ENCODE measurements around the gene TTF1.

Gene TTF1, protein sequence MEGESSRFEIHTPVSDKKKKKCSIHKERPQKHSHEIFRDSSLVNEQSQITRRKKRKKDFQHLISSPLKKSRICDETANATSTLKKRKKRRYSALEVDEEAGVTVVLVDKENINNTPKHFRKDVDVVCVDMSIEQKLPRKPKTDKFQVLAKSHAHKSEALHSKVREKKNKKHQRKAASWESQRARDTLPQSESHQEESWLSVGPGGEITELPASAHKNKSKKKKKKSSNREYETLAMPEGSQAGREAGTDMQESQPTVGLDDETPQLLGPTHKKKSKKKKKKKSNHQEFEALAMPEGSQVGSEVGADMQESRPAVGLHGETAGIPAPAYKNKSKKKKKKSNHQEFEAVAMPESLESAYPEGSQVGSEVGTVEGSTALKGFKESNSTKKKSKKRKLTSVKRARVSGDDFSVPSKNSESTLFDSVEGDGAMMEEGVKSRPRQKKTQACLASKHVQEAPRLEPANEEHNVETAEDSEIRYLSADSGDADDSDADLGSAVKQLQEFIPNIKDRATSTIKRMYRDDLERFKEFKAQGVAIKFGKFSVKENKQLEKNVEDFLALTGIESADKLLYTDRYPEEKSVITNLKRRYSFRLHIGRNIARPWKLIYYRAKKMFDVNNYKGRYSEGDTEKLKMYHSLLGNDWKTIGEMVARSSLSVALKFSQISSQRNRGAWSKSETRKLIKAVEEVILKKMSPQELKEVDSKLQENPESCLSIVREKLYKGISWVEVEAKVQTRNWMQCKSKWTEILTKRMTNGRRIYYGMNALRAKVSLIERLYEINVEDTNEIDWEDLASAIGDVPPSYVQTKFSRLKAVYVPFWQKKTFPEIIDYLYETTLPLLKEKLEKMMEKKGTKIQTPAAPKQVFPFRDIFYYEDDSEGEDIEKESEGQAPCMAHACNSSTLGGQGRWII

DNA sequence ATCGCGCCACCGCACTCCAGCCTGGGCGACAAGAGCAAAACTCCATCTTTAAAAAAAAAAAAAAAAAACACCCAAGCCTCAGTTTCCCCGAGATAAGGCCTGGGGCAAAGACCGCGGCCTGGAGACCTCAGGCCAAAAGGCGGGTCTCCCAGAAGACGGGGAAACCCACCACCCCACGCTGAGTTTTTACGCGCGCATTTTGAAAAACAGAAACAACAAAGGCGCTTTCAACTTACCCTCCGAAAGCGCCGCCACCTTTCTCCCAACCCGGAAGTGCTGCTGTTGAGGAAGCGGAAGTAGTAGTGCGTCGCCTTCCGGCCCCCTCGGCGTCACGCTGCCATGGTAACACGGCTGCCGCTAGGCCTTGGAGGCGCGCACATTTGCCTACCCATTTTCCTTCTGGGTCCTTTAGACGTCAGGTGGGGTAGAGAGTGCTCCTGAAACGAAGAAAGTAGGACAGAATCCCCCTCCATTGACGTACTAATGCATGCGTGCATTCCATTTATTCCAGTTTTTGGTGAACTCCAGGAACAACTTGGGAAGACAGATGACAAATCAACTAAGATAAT is at the start of gene TTF1:
TTF1 (minus strand) TSS at position 287 of the 569 bp plus-strand sequence. CDS start 4,019 bp downstream, outside the sequence.
- DNase-seq (ENCODE audit: low read depth in 2 of 2, low spot score in 1 of 2), result peak; percentile 84 to 87

DNA sequence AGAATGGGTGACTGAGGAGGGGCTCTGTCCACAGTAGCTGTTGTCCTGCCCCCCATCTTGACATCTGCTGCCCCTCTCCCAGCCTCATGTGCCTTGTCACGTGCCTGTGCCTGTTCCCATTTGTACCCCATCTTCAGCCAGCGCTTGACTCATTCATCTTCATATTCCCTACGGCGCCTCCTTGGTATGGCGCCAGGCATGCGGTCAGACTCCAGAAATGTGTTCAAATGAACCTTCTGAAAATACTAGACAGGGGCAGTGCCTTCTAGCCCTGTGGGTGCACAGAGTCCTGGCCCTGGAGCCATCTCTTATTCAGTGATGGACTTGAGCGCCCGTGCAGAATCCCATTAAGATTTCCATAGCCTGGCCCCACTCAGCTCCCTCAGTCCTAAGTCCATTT is 49.6 kb upstream of the TTF1 start:
- no peak for DNase-seq (ENCODE audit: low read depth in 2 of 2, low spot score in 1 of 2)

DNA sequence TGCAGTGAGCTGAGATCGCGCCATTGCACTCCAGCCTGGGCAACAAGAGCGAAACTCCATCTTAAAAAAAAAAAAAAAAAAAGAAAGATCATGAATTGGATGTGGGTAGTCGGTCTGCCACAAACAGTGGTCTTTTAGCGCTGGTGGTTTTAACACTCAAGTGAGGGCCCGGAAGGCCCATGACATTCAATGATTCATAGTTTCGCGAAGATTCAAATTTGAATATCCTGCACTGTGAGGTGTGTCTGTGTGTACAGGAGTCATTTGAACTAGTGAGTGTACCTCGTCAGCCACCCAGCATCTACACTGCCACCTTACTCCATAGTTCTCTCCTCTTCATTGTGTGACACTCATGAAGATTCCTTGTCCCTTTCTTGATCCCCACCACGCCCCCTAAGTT is 44.6 kb upstream of the TTF1 start:
- peak; percentile 3 to 13 for DNase-seq (ENCODE audit: low read depth in 2 of 2, low spot score in 1 of 2)

DNA sequence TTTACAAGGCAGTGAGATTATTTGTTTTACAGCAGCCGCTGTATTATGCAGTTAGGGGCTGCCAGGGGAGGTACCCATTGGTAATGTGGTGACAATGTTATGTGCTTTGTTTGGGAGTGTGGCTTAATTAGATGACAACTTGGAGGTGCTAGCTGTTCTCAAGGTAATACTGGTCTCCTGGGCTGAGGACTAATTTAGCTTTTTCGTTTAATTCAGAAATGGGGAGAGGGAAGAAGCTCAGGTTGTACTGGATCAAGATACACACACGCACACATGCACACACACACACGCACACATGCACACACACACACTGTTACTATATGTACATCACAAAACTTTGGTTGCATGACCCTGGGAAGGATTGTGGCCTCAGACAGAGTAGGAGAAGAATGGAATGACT is 41.3 kb upstream of the TTF1 start:
- no peak for DNase-seq (ENCODE audit: low read depth in 2 of 2, low spot score in 1 of 2)

DNA sequence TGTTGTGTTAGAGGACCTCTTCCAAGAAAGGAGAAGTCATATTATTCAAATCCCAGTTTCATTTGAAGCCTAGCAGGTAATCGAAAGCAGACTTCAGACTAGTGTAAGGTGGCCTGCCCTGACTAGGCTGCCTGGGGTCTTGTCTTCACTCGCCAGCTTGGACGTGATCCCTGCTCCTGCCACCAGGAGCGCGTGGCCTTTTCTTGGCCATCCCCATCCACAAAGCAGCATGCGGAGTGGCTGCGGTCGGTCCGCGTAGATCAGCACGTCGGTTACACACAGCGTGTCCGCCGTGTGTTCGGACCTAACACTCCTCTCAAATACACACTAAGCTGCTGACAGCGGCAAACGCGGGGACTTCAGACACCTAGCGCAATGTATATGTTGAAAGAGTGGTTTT is 40.7 kb upstream of the TTF1 start:
- no peak for DNase-seq (ENCODE audit: low read depth in 2 of 2, low spot score in 1 of 2)

DNA sequence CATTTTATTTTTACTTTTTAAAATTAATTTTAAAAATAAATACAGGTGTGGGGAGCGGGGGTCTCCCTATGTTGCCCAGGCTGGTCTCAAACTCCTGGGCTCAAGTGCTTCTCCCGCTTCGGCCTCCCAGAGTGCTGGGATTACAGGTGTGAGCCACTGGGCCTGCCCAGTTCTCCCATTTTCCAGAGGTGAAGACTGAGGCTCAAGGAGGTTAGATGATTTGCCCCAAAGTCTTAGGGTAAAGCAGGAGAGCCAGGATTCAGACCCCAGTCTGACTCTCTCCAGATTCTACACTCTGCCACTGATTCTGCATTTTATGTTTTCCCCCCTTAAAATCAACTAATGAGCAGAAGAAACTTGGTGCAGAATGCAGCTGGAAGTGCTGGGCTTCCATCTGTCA is 40.2 kb upstream of the TTF1 start:
- no peak for DNase-seq (ENCODE audit: low read depth in 2 of 2, low spot score in 1 of 2)

DNA sequence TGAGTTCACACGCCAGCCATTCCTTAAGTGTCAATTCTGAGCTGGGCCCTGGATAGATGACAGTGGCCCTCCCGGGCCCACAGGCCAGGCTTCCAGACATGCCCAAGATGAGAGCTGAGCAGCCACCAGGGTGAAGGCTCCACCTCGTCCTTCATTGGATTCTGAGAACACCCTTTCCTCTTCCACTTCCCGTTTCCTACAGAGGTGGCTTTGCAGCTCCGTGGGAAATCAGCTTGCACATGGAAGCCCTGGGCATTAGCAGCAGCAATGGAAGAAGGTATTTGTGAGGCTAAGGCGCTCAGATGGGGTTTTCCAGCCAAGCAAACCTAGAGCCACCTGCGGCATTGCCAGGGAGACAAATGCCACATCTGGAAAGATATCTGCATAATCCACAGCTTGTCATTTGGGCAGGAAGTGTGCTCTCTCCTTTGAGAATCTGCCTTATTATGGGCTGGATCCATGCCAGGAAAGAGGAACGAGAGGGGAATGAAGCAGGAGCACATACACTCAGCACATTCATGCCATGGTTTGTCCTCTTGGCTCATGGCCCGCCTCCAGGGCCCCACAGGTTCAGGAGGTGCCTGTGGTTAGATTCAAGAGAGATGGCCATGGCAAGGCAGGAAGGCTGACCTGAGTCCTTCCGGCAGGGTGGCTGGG is 37.4 kb upstream of the TTF1 start:
- no peak for DNase-seq (ENCODE audit: low read depth in 2 of 2, low spot score in 1 of 2)

DNA sequence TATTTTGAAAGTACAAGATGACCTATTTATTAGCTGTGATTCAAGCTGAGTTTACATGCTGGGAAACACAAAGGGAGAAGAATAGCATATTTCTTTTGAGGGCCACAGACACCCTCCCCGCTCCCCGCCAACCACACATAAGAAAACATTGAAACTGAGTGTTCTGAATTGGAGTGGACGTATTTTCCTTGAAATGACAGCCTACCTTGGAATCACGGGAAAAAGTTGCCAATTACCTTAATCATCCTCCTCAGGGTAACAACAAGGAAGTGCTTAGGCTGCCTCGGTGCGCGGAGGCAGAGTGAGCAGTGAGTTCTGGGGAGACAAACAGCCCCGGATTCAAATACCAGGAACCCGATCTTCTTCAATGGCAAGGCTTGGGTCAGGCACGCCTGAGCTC is 34.8 kb upstream of the TTF1 start:
- DNase-seq (ENCODE audit: low read depth in 2 of 2, low spot score in 1 of 2), result no peak

DNA sequence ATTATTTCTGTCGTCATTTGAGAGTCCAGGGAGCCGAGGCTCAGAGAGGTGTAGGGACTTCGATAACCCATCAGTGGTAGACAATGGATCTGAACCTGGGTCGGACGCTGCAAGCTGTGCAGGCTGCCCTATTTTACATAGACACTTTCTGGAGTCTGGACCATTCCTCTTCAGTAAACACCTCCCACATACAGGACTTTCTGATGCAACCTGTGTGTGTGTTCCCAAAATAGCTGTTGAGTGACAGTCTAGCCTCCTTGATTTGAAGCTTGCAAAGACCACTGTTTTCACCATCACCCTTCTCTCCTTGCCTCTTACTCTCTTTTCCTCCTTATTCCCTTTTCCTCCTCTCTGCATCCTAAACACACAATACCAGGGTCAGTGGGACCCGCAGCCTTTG is 34.1 kb upstream of the TTF1 start:
- no peak for DNase-seq (ENCODE audit: low read depth in 2 of 2, low spot score in 1 of 2)

DNA sequence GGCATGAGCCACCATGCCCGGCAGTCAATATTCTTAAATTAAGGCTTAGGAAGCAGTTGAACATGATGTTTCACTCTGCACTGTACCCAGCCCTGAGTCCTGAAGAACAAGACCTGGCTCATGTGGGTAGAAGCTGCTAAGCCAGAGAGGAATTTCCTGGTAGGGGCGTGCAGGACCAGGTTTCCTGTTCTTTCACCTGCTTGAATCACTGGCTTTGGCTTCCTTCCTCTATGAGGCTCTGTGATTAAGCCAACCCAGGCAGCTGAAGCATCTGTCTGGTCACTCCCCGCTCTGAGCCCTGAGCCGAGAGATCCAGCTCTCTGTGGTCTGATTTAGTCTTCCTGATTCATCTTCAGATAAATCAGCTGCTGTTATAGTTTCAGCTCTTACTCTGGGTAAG is 32.5 kb upstream of the TTF1 start:
- DNase-seq (ENCODE audit: low read depth in 2 of 2, low spot score in 1 of 2), result no peak

DNA sequence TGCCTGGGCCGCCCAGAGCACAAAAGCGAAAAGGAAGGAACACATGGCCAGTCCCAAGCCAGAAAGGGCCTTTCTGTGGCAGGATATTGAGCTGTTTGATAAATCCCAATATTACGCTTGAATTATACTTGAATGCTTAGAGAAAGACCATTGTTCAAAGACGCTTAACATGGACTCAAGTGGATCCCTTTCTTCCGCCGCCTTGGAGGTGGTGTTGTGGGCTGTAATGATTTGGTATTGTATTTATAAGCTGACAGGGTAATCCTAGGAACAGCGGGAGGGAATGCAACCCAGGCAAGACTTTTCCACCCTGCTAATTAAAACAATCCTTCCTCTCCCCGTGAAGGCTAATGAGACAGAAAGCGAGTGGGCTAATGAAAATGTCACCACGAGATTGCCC is 28.2 kb upstream of the TTF1 start:
- DNase-seq (ENCODE audit: low read depth in 2 of 2, low spot score in 1 of 2), result no peak

DNA sequence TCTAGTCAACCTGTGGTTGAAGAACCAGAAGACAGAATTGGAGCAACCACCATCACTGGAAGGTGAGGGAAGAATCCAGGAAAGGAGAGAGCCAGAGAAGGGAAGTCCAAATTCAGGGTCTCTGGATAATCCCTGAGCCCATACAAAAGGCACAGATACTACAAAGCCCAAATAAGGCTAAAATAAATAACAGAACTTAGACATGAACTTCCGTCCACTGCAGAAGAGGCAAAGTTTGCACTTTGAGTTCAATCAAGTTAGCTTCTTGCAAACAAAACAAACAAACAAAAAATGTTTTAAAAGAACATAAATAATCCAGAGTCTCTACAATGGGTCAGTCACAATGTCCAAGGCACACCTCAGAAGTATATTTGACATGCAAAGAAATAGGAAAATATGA is 24.4 kb upstream of the TTF1 start:
- no peak for DNase-seq (ENCODE audit: low read depth in 2 of 2, low spot score in 1 of 2)

DNA sequence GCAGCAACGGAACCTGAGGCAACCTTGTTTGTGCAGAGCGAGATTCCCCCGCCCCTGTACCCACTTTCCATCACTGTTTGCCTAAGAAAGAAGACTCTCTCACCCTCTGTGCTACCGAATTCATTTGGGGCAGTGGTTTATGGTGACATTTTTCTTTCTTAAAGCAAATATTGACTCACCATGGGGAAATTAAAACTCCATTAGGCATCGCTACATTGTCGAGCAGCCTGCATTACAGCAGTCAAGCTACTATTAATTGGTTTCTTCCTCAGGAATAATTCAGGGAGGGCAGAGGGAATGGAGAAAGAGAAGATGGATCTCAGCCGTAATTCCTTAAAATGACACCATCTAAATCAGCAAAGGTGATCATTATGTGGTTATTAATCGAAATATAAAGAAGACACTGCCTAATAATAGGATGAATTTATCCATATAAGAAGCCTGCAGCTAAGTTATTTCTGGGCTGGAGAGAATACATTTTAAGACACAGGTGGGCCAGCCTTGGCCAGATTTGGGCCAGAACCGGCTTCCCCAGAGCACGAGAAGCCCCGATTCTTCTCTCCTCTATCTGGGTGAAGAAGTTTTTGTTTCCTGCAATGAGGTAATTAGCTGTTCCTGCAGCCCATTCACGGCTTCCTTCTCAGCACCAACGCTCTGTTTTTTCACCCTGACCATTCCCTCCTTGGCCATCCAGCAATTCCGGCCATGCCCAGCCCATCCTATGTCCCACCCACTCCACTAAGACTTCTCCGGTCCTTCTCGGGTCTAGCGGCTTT is 20.2 kb upstream of the TTF1 start:
- DNase-seq (ENCODE audit: low read depth in 2 of 2, low spot score in 1 of 2), result no peak

DNA sequence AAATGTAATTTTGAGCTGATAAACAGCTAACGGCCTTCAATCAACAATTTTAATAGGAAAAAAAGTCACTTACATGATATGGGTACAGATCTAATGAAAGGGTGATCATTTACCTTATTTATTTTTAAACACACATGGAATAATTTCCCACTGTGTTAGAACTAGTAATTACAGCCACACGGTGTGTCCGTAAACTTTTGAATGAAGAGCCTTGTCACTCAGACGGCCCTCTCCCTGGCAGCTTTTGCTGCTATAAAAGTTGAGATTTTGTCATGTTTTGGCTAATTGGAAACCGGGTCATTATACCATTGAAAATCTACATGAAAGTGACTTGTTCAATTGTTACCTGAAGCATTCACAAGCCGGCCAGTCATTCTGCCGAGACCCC is 19.0 kb upstream of the TTF1 start:
- no peak for DNase-seq (ENCODE audit: low read depth in 2 of 2, low spot score in 1 of 2)

DNA sequence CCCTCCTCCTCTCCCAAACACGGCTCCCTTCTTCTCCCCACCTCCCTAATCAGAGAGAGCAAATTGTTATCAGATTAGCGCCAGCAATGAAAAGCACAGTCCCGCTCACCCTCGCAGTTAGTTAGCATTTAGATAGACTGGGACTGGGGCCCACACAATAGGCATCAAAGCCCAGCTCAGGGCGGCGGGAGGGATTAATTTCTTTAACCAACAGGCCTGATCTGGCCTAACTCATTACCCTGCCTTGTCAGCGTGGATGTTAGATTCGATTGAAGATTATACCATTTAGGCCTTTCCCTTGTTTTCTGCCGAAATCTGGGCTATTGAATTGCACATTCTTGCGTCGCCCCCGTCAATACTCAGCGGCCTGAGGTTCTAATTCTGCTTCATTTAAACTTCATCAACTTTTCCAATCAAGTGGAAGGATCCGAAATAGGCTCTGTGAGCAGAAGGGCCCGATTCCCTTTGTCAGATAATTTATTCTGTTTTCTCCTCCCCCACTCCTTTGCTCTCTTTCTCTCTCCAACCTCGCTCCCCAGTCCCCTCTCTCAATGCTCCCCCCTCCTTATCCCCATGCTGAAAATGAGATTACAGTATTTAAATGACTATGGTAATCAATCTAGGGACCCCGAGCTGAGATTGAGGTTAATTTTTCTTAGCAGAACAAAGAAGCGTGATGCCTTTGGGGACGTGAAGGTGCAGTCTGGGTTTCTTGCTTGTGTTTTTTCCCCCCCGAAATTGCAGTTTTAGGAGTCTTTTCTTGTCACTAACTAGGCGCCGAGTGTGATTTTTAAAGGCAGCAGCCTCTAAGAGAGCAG is 18.4 kb upstream of the TTF1 start:
- DNase-seq (ENCODE audit: low read depth in 2 of 2, low spot score in 1 of 2), result no peak

DNA sequence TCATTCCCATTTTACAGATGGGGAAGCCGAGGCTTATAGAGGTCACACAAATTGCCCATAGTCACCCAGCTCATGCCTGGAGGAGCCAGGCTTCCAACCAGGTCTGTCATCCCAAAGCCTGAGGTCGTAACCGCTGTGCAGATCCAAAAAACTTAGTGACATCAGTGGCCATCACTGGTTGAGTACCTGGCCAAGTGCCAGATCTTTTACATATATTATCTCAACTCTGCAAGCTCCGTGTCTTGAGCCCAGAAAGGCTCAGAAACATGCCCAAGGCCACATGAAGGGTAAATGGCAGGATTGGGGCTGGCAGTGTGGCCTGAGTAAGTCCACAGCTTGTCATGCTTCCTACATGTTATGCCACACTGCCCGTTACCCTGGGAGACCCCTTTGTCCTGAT is 16.9 kb upstream of the TTF1 start:
- DNase-seq (ENCODE audit: low read depth in 2 of 2, low spot score in 1 of 2), result no peak

DNA sequence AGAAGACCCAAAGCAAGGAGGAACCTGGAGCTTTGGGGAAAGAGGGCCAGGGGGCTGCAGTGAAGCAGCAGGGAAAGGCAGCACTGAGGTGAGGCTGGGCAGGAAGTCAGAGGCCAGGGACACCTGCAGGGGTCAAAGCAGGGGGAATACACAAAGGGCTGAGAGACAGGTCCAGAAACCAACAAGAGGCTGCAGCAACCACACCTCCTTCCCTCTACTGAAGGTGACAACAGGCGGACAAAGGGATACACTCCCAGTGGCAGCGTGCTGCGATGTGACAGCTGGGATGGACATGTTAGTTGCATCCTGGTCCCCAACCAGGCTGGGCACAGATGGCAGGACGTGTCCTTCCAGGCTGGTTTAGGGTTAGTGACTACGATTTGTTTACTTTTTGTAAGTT is 15.9 kb upstream of the TTF1 start:
- no peak for DNase-seq (ENCODE audit: low read depth in 2 of 2, low spot score in 1 of 2)

DNA sequence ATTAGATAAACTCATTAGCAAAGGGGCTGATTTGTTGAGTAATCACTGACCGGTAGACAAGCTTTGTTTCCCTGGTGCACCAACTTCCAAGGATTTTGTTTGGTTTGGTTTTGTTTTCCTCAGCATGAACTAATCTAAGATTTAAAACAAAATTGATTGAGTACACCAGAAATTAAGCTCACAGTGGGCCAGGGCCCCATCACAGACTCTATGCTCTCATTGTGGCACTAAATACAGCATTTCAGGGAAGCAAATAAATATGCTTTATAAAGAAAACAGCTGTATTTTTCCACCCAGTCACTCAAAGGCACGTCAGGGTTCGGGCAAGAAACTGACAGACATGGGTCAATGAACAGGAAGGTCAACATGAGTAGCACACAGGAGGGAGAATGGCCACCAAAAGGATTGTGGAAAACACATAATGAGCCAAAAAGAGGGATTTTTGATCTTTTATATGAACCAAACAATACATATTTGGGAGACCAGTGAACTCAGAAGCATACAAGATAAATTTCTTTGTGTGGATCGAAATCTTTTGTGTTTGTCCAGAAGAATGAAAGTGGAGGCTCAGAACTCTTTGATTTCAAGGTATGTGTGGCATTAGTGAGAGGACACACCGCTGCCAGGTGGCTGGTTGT is 12.2 kb upstream of the TTF1 start:
- no peak for DNase-seq (ENCODE audit: low read depth in 2 of 2, low spot score in 1 of 2)

DNA sequence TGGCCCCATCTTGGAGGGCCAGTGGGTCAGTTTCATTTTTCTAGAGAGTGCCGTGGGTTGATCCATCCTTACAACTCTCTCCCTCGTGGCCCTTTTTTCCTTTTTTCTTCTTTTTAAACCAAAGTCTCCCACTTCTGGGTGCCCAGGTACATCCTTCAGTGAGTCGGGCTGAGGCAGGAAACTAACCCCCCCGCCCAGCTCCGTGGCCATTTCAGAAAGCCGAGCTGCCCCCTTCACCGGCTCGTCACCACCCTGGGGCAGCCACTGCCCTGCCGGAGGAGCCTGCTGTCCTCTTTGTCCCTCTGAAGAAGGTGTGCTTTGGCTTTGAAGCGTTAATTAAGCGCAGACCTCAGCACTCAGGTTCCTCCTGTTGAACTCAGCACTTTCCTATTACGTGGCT is 8.5 kb upstream of the TTF1 start:
- no peak for DNase-seq (ENCODE audit: low read depth in 2 of 2, low spot score in 1 of 2)

Data from stimulated activated CD8-positive, alpha-beta memory T cell treated with anti-CD3 and anti-CD28 coated beads, Interleukin-4, amount 100 ng/mL, for 4 hours (primary cell).